Neural crest cell (in vitro differentiated cells): Measurements from ENCODE around the gene GLUD2. TPM values are rescaled to one million over a fixed set of nuclear protein-coding genes. Genes with fewer than 3 reads are reported as not detected.

Source experiments
- DNase-seq: peaks from one replicate; pipeline ENCODE4 v3.0.0; 2021; ENCODE audit warnings: low read depth, mixed read lengths, low spot score
- H3K27ac Mint-ChIP-seq: one replicate; pipeline ENCODE4 v1.8.0; 2021; ENCODE audit warnings: mild to moderate bottlenecking, mixed read lengths; ENCODE audit not compliant: unreplicated experiment
- H3K27me3 Mint-ChIP-seq: 2 replicates; pipeline ENCODE4 v1.8.0; 2021; ENCODE audit warnings: low read depth, mild to moderate bottlenecking, mixed read lengths
- H3K36me3 Mint-ChIP-seq: 2 replicates; pipeline ENCODE4 v1.8.0; 2021; ENCODE audit warnings: low read depth, mild to moderate bottlenecking, mixed read lengths
- H3K4me1 Mint-ChIP-seq: 2 replicates; pipeline ENCODE4 v1.8.0; 2021; ENCODE audit warnings: mixed read lengths
- H3K4me3 Mint-ChIP-seq: one replicate; pipeline ENCODE4 v1.8.0; 2021; ENCODE audit warnings: mild to moderate bottlenecking, mixed read lengths
- H3K9me3 Mint-ChIP-seq: 2 replicates; pipeline ENCODE4 v1.8.0; 2021; ENCODE audit warnings: mixed read lengths
- CTCF ChIP-seq: fragments of 200-600 bp; sonication (generic); conservative IDR thresholded peaks from 2 replicates; pipeline ENCODE4 v1.5.0; 2021; ENCODE audit warnings: antibody characterized with exemption, mild to moderate bottlenecking
- total RNA-seq: library from RNA; stranded (reverse); gene quantifications from 2 replicates; pipeline ENCODE4 v1.2.1, GENCODE V29; 2021

The GLUD2 gene
- total RNA-seq, 1 donor from 2014 or later: 5.9 TPM

- TF ChIP-seq CTCF: no peak
- no peak for DNase-seq
- Mint-ChIP-seq H3K27me3 (no peaks in the 10 kb centered on the region), H3K4me1 (peaks cover 27% of the 10 kb centered on the region), H3K36me3 (peaks cover 2% of the 10 kb centered on the region), H3K27ac (no peak overlapping the region), H3K4me3 (no peak overlapping the region), H3K9me3 (peaks cover 3% of the 10 kb centered on the region)
These were observed 37.2 kb upstream of the GLUD2 start for GRCh38 chrX:121010218-121010617.

- H3K9me3 Mint-ChIP-seq: no peaks in the 10 kb centered on the region
- no peak for TF ChIP-seq CTCF
These were observed 36.2 kb upstream of the GLUD2 start for GRCh38 chrX:121011254-121011653.

GRCh38 chrX:121013897-121014455, 33.4 kb upstream of the GLUD2 start:
- no peaks in the 10 kb centered on the region for H3K9me3 Mint-ChIP-seq

More at GRCh38 chrX:121011254-121011653, 36.2 kb upstream of the GLUD2 start:
- H3K27ac Mint-ChIP-seq: peak overlapping the region; percentile 7
- no peak overlapping the region for H3K4me3 Mint-ChIP-seq
- no peaks in the 10 kb centered on the region for H3K27me3 Mint-ChIP-seq
- no peak for DNase-seq
- H3K4me1 Mint-ChIP-seq: peaks cover 27% of the 10 kb centered on the region
- peaks cover 2% of the 10 kb centered on the region for H3K36me3 Mint-ChIP-seq

GRCh38 chrX:121014826-121015225, 32.6 kb upstream of the GLUD2 start:
- no peaks in the 10 kb centered on the region for H3K27me3 Mint-ChIP-seq
- no peak for DNase-seq
- TF ChIP-seq CTCF: no peak
- peaks cover 2% of the 10 kb centered on the region for H3K36me3 Mint-ChIP-seq
- H3K4me3 Mint-ChIP-seq: no peak overlapping the region
- no peaks in the 10 kb centered on the region for H3K9me3 Mint-ChIP-seq
- H3K27ac Mint-ChIP-seq: no peak overlapping the region
- H3K4me1 Mint-ChIP-seq: peaks cover 17% of the 10 kb centered on the region

More at GRCh38 chrX:121013897-121014455, 33.4 kb upstream of the GLUD2 start:
- no peaks in the 10 kb centered on the region for H3K27me3 Mint-ChIP-seq
- H3K4me3 Mint-ChIP-seq: no peak overlapping the region
- H3K4me1 Mint-ChIP-seq: peaks cover 26% of the 10 kb centered on the region
- peaks cover 2% of the 10 kb centered on the region for H3K36me3 Mint-ChIP-seq
- no peak for DNase-seq
- H3K27ac Mint-ChIP-seq: no peak overlapping the region
- no peak for TF ChIP-seq CTCF

- Mint-ChIP-seq H3K9me3 (peaks cover 11% of the 10 kb centered on the region), H3K4me3 (no peak overlapping the region), H3K4me1 (no peaks in the 10 kb centered on the region), H3K36me3 (peaks cover 3% of the 10 kb centered on the region), H3K27me3 (no peaks in the 10 kb centered on the region), H3K27ac (no peak overlapping the region)
- DNase-seq: no peak
- TF ChIP-seq CTCF: no peak
These were observed 19.0 kb upstream of the GLUD2 start for GRCh38 chrX:121028419-121028818.
